H54 (cell line): ENCODE results near the gene CDC42BPB.

ENCODE experiments used
- DNase-seq: peaks from one replicate; pipeline ENCODE4 v3.0.0; 2011; ENCODE audit warnings: low spot score, mixed read lengths; ENCODE audit not compliant: insufficient read length
- FAIRE-seq: peaks from 3 replicates; lab custom pipeline; 2011; peaks lifted over from hg19 to GRCh38; lab: Jason Lieb, UNC
- POLR2A ChIP-seq: IDR thresholded peaks from 2 replicates; pipeline ENCODE4 v1.6.1; 2011; ENCODE audit warnings: low read depth, mild to moderate bottlenecking, low read length

The CDC42BPB gene

DNA sequence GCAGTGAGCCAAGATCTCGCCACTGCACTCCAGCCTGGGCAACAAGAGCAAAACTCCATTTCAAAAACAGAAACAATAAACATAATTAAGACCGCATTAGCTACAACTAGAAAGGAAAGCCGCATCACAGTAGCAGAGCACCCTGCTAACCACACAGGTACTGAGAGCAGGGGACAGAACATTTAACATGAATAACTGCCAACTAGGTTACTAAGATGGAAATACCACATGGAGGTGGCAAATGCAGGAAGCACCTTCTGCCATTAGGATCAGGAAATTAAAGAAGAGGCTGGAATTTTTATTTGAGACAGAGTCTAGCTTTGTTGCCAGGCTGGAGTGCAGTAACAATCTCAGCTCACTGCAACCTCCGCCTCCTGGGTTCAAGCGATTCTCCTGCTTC lies 41.9 kb downstream of the CDC42BPB start:
- FAIRE-seq (no peak), DNase-seq (no peak)
- no peak for TF ChIP-seq POLR2A

DNA sequence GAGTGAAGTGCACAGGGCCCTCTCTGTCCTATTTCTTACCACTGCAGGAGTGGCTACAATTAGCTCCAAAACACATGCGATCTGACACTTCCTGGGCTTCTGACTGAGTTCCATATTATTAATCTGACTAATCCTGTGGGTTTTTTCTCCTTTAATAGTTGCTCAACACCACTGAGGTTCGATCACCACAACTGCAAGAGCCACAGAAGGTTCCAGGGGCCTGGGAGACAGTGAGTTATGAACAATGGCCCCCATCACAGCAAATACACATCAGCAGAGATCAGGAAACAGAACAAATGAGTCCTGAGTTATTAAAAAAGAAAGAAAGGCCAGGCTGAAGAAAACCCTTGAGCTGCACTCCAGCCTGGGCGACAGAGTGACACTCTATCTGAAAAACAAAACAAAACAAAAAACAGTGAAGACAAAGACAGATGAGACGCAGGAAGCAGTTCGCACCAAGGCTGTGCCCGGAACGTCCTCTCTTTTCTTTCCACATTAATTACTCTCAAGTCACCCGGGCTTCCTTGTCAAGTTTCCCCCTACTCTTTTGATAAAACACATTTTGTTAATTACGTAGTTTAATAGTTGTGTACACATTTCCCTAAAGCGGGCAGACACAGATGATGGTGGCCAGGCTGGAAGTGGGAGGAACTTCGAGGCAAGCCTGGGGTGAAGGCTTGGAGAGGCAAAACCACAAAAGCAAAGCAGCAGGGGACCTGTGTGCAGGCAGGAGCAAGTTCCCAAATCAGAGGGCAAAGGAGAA lies 42.7 kb downstream of the CDC42BPB start:
- peak; percentile 58 for DNase-seq
- no peak for TF ChIP-seq POLR2A
- peak; percentile 53 for FAIRE-seq

DNA sequence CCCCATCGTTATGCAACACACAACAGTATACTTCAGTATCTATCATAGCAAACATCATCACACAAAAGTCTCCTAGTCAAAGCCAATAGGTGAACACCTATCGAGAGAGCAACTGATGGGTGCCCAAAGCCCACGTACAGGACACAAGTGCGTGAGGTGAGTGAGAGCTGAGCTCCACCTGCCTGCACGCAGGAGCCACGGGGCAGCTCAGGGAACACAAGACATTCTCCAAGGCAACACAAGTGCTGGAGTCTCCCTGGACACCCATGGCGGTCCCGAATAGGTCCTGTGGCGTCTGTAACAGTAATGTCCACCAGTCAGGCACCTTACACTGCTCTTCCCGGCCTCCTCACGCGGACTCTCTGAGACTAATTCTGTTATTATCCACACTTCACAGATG lies 44.3 kb downstream of the CDC42BPB start:
- DNase-seq (no peak), FAIRE-seq (no peak)
- no peak for TF ChIP-seq POLR2A

DNA sequence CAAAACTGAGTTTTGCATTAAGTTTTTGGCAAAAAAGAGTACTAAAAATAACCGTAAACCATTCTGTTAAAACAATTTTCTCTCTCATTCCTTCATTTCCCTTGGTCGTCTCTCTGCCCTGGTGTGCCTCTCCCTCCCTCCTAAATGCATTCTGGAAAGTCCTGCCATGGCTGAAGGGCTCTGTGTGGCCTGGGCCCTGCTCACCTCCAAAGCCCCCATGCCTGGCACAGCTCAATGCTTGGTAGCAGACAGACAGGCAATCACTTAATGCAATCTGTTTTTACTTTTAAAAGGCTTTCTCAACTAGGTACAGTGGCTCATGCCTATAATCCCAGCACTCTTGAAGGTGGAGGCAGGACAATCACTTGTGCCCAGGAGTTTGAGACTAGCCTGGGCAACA lies 47.8 kb downstream of the CDC42BPB start:
- no peak for TF ChIP-seq POLR2A
- no peak for DNase-seq
- FAIRE-seq, result no peak

DNA sequence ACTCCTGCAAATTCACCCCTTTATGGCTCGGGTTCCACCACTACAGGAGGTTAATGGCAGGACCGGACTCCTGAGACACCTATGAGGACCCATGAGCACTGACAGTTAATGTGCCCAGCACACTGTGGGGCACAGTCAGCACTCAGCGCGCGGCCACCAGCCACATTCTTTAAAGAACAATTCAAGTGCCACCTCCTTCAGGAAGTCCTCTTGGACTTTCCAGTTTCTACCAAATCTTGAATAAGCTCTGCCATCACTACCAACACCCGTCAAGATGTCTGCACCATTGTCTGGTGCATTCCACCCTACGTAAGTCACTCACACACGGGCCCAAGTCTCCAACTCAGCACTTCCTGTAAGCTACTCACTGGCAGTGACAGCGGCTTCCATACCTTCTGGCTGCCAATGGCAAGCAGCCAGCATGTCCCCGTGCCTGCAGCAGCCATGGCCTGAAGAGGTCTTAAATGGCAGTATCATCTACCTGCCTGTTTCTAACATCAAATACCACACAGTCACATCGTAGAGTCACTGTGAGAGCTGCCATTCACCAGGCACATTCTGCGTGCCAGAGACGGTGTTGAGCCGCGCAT lies 48.5 kb downstream of the CDC42BPB start:
- no peak for TF ChIP-seq POLR2A
- no peak for FAIRE-seq
- no peak for DNase-seq

DNA sequence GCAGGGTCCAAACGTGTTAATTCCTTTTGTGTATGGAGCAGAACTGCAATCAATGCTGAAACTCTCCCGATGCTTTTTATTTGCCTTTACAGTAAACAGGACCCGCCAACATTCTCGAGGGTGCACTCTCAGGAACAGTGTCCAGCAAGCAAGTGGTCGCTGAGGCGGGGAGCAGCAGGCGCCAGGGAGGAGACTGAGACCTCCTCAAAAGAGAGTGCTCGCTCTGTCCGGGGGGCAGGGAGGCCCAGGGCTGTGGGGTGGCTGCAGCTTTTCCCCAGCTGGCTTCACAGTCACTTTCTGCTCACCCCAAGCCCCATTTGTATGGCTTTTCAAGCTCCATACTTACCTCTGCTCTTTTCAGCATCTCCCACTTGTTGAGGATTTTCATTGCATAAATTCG lies 49.2 kb downstream of the CDC42BPB start:
- DNase-seq, result no peak
- FAIRE-seq, result no peak
- no peak for TF ChIP-seq POLR2A

DNA sequence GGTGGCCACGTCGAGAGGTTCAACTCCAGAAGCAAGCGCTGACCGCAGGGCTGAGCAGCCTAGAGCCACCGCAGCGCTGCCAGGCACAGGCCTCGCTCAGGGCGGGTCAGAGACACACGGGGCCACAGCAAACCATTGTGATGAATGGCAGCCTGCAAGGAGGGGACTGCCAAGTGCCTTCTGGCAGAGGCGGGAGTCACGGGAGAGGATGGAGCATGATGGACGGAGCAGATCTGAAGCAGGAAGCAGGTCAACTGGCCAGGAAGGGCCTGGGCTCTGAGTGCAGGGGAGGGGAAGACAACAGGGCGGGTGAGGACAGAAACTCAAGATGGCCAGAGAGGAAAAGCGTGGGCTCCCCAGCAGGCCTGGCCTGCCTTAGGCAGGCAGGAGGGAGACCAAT lies 49.8 kb downstream of the CDC42BPB start:
- DNase-seq, result no peak
- FAIRE-seq, result no peak
- no peak for TF ChIP-seq POLR2A

DNA sequence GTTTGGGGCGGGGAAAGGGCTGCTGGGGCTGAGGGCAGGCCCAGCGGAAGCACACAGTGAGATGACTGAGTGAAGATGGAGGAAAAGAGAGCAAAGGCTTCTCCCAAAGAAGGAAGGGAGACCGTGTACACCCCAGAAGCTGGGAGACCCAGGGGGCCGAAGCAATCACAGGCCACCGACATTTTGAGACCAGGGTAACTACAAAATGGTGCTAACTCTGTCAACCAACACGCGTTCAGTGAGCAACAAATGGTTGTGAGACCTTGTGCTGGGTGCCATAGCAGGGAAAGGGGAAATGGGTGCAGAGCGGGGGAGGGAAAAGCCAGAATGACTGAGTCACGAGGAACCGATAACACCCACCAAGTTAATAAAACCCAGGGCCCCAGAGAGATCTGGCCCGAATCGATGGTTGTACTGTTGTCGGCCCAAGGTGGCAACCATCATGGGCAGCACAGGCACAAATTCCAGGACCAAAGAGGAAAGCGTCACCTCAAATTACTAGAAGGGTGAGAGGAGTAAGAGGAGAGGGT lies 50.3 kb downstream of the CDC42BPB start:
- no peak for DNase-seq
- no peak for TF ChIP-seq POLR2A
- no peak for FAIRE-seq

DNA sequence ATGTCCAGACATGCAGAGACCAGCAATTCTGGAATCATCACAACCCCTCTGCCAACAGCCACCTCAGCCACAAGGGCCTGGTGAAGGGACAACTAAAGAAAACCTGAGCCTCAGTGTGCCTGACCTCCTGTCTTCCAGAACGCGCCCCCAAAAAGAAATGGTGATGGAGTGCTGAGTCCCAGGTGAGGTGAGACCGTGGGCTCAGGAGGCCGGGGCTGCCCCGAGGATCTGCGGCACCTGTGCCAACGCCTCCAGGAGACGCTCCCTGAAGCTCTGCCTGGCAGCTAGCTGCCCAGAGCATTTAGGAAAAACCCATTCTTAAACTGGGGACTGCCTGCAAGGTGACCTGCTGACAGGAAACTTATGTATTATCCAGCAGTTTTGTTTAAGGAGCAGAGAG lies 51.2 kb downstream of the CDC42BPB start:
- no peak for FAIRE-seq
- no peak for TF ChIP-seq POLR2A
- DNase-seq, result no peak

DNA sequence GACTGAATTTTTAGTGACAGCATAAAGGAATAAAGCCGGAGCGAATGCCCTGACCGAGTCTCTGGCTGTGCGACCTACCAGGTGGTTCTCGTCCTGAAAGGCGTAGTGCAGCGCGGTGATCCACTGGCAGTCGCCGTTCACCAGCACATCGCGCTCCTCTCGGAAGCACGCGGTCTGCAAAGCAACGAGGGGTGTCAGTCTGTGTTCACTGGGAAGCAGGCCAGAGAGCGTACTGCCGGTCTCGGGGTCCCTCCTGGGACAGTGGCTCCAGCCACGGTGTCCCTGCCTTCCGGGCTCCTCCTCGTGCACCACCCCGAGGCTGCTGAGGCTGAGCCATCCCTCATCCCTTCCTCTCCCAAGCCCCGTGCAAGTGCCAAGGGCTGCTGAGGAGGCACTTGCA lies 53.5 kb downstream of the CDC42BPB start:
- DNase-seq (no peak), FAIRE-seq (no peak)

DNA sequence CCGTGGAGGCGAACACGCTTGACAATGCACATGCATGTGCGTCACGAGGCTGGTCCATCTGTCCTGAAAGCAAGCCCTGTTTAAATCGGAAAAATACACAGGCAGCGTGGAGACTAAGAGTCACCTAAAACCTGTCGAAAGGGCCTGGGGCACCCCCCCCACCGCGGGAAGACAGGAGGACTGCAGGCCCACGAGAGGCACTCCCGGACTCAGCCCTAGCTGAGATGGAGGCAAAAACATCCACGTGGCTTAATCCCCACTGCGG lies 54.1 kb downstream of the CDC42BPB start:
- DNase-seq (no peak), FAIRE-seq (no peak)
- no peak for TF ChIP-seq POLR2A

More for the DNA sequence above, 53.5 kb downstream of the CDC42BPB start:
- no peak for TF ChIP-seq POLR2A

DNA sequence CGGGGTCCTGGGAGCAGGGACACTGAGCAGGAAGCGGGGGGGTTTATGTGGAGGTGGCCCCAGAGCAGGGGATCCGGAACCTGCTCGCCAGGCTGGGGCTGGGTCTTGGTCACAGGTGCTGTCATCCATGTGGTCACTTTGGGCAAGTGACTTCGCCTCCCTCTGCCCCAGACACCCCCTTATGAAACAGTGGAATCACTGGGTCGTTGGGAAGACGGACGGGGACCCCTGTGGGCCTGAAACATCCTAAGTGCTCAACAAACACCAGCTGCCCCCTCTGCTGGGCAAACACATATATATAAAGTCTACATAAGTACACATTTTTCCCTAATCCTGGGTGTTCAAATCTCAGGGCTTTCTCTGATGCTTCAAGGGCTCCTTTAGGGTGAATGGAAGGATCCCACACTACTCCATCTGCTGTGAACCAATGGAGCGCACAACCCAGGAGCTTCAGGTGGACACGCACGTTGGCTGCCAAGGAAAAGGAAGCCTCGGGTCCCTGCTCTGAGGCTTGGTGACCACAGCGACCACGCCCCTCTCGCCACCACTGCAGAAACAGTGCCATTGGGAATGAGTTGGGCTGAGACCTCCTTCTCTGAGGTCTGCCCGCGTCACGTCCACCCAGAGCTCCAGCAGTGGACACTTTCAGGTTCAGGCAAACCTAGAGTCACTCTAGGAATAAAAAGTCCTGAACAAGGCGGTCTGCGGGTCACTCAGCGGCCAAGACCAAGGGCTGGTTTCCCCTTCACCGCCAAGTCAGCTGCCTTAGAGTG lies 54.6 kb downstream of the CDC42BPB start:
- DNase-seq, result no peak
- no peak for FAIRE-seq
- TF ChIP-seq POLR2A, result no peak

DNA sequence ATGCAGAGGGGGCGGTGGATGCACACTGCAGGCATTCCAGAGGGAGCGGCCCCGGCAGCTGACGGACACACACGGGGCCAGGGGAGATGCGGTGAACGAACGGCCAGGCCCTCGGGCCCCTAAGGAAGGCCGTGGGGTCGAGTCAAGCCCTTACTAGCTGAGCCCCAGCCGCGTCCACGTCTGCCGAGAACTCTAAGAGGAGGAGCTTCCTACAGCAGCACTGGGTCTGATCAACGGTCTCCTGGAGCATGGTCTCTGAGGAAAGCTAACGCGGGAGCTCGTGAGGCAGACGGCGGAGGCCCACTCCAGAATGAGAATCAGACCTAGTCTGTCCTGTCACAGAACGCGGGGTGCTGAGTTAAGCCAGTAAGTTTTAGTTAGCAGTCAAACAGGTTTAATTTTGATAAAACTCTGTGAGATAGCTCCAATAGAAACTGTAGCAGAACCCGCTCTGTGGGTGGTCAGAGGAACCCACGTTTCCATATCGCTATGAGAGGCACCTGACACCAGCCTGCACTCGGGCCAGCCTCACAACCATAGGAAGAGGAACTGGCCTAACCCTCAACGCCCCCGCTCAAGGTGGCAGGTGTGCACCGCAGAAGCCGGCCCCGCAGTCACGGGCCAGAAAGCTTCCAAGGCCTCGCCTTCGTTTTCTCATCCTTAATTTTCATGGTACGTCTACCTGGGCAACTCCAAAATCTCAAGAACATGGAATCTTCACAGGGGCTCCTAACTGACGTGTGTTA lies 55.5 kb downstream of the CDC42BPB start:
- FAIRE-seq, result no peak
- no peak for TF ChIP-seq POLR2A
- no peak for DNase-seq

DNA sequence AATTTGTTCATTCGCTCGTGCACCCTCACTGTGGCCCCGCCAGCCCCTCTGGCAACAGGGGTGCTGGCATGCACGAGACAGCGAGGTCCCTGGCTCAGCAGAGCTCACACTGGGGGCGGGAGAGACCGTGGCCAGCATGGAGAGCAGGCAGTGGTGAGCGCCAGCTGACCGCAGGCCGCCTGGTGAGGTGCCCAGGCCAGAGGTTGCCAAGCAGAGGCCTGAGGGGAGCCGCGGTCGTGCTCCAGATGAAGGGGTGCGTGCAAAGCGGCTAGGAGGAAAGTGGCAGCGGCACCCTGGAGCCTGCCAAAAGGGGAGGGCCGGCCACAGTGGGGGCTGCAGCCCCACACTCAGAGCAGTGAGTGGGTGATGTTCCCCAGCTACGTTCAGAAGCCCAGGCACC lies 56.1 kb downstream of the CDC42BPB start:
- DNase-seq (no peak), FAIRE-seq (no peak)
- TF ChIP-seq POLR2A, result no peak
